GM12878 (cell line): ENCODE data around the gene FRMD3. TPM values are rescaled to one million over a fixed set of nuclear protein-coding genes. Genes with fewer than 3 reads are reported as not detected.
A peak's percentile ranks its signal among the peaks of the same experiment; 100 is the strongest.

ENCODE experiments used
- ATAC-seq: fragments of 200-7000 bp; cut with Tn5 transposase; 3 replicates; pipeline ENCODE4 v1.9.1; 2020; ENCODE audit warnings: mild to moderate bottlenecking, moderate library complexity
- BruUV-seq: library from RNA; stranded (reverse); fragments of 400-500 nt; replicated peaks from 2 replicates; lab custom pipeline; 2021; lab: Mats Ljungman, UMichigan
- CTCF ChIA-PET: fragments of 300-600 bp; sonication (Branson Sonifier 250); formaldehyde crosslinking; extraction: SDS; loops from one replicate; lab custom pipeline; 2021; ENCODE audit warnings: inconsistent platforms; lab: Yijun Ruan, JAX
- POLR2A ChIA-PET: fragments of 350-600 bp; formaldehyde crosslinking; extraction: SDS; loops from one replicate; lab custom pipeline; 2021; ENCODE audit warnings: inconsistent platforms; lab: Charles Lee
- RAD21 ChIA-PET: fragments of 300-600 bp; sonication (Branson Sonifier 250); formaldehyde crosslinking; loops from one replicate; lab custom pipeline; 2023; ENCODE audit warnings: antibody characterized with exemption; ENCODE audit not compliant: unreplicated experiment; lab: Charles Lee
- SMC1A ChIA-PET: fragments of 300-600 bp; sonication (Branson Sonifier 250); formaldehyde crosslinking; loops from one replicate; lab custom pipeline; 2023; ENCODE audit not compliant: unreplicated experiment, uncharacterized antibody; lab: Charles Lee
- DNase-seq: peaks from one replicate; pipeline ENCODE4 v3.0.0-alpha.2; 2011; ENCODE audit warnings: low read depth, low spot score
- FAIRE-seq: peaks from 3 replicates; lab custom pipeline; 2011; peaks lifted over from hg19 to GRCh38; lab: Jason Lieb, UNC
- H2AFZ ChIP-seq: 2 replicates; pipeline ENCODE4 v1.6.0; 2011; ENCODE audit warnings: low read depth, low read length, control low read depth; ENCODE audit not compliant: control insufficient read depth
- H3K27ac ChIP-seq: 2 replicates; pipeline ENCODE4 v1.5.1; 2011; ENCODE audit warnings: control low read depth; ENCODE audit not compliant: control insufficient read depth, insufficient read depth
- H3K27me3 ChIP-seq, 2 experiments: replicated peaks in 1 of 2; 2 replicates each; pipeline versions ENCODE4 v1.6.0 to v1.6.1; 2011; ENCODE audit warnings: low read length in 1 of 2; ENCODE audit not compliant: control insufficient read depth in 2 of 2, insufficient read depth in 2 of 2
- H3K36me3 ChIP-seq, 2 experiments: 2 replicates each; pipeline ENCODE4 v1.5.1; 2011; ENCODE audit warnings: low read length in 1 of 2; ENCODE audit not compliant: control insufficient read depth in 2 of 2, insufficient read depth in 2 of 2
- H3K4me1 ChIP-seq: 2 replicates; pipeline ENCODE4 v1.6.1; 2011; ENCODE audit warnings: mild to moderate bottlenecking, low read length, moderate library complexity, mixed read lengths; ENCODE audit not compliant: control insufficient read depth, insufficient read depth
- H3K4me2 ChIP-seq: 2 replicates; pipeline ENCODE4 v1.6.0; 2011; ENCODE audit warnings: control low read depth; ENCODE audit not compliant: control insufficient read depth, insufficient read depth
- H3K4me3 ChIP-seq: fragments of 200-600 bp; sonication (generic); 2 replicates; pipeline ENCODE4 v1.5.1; 2016
- H3K79me2 ChIP-seq: 2 replicates; pipeline ENCODE4 v1.6.0; 2011; ENCODE audit warnings: low read length; ENCODE audit not compliant: control insufficient read depth, insufficient read depth
- H3K9ac ChIP-seq: 2 replicates; pipeline ENCODE4 v1.8.0; 2011; ENCODE audit warnings: low read length, control low read depth, mixed read lengths; ENCODE audit not compliant: control insufficient read depth, insufficient read depth
- H3K9me3 ChIP-seq: replicated peaks from 3 replicates; pipeline ENCODE4 v1.5.1; 2011; ENCODE audit warnings: mild to moderate bottlenecking, low read length; ENCODE audit not compliant: control insufficient read depth, insufficient read depth
- H4K20me1 ChIP-seq: 2 replicates; pipeline ENCODE4 v1.6.0; 2011; ENCODE audit not compliant: control insufficient read depth, insufficient read depth
- BCL11A ChIP-seq: IDR thresholded peaks from 2 replicates; pipeline ENCODE4 v1.6.1; 2011; ENCODE audit warnings: low read depth, low read length
- CBX5 ChIP-seq: sonication (generic); IDR thresholded peaks from 2 replicates; pipeline ENCODE4 v1.6.1; 2016; ENCODE audit warnings: low read depth, moderate library complexity, mild to moderate bottlenecking, inconsistent platforms
- MEF2A ChIP-seq: IDR thresholded peaks from 2 replicates; pipeline ENCODE4 v1.6.1; 2011; ENCODE audit warnings: low read depth, mild to moderate bottlenecking, low read length, moderate library complexity; ENCODE audit not compliant: insufficient read depth
- NR2C1 ChIP-seq: fragments of 450-650 bp; IDR thresholded peaks from 2 replicates; pipeline ENCODE4 v1.6.1; 2017; ENCODE audit warnings: antibody characterized with exemption, mild to moderate bottlenecking, moderate library complexity
- SMC3 ChIP-seq: IDR thresholded peaks from 2 replicates; pipeline ENCODE4 v1.6.1; 2011; ENCODE audit warnings: low read length, improper control_type of control experiment, borderline replicate concordance
- ZNF274 ChIP-seq: IDR thresholded peaks from one replicate; pipeline ENCODE4 v1.8.0; 2011; ENCODE audit not compliant: insufficient read length, insufficient read depth
- WGBS: methylation state at CpG from one replicate; pipeline ENCODE4 v1.1.6; 2016; ENCODE audit warnings: low lambda C conversion rate; ENCODE audit not compliant: insufficient replicate concordance, insufficient coverage; ENCODE audit errors: missing lambda C conversion rate; 5-methylcytosine and 5-hydroxymethylcytosine counted together
- in situ Hi-C: fragments of 300-500 bp; cut with MboI; formaldehyde crosslinking; loops from 9 replicates; pipeline ENCODE4 v1.14.3; 2018; ENCODE audit warnings: mixed read lengths
- intact Hi-C: fragments of 100-400 bp; cut with micrococcal nuclease; formaldehyde crosslinking; loops from one replicate; pipeline ENCODE4 v1.14.2; 2022; ENCODE audit not compliant: unreplicated experiment
- polyA plus RNA-seq, 11 experiments: library from polyadenylated mRNA; depleted of rRNA in 4 of 11; unstranded in 6 of 11; stranded (reverse) in 5 of 11; fragments of >200 nt; fragmentation: Nextera tagmentation in 4 of 11; fragmentation: Illumina TruSeq in 1 of 11; extraction: Ambion mirVana in 4 of 11; extraction: Trizol in 1 of 11; gene quantifications; 1 replicate in 1 of 11; 2 replicates in 10 of 11; pipeline versions ENCODE4 v1.2.1 to v1.2.3, GENCODE V29; 2011 to 2016; ENCODE audit warnings: inconsistent platforms in 2 of 11, missing spikeins in 2 of 11, low read depth in 1 of 11
- total RNA-seq, 4 experiments: library from RNA; depleted of rRNA in 3 of 4; stranded (reverse); fragments of >200 nt in 3 of 4; fragmentation: Illumina TruSeq in 1 of 4; extraction: Trizol in 1 of 4; gene quantifications; 2 replicates each; pipeline versions ENCODE4 v1.2.1 to v1.2.3, GENCODE V29; 2013 to 2021
- TF ChIP-seq, protein P1 (sequence below): fragments of 450-650 bp; IDR thresholded peaks from 2 replicates; pipeline ENCODE4 v1.6.1; 2017; ENCODE audit warnings: mild to moderate bottlenecking, low read depth, inconsistent platforms; ENCODE audit not compliant: poor library complexity, severe bottlenecking
- TF ChIP-seq, protein P2 (sequence below): fragments of 450-650 bp; IDR thresholded peaks from 2 replicates; pipeline ENCODE4 v1.6.1; 2018; ENCODE audit warnings: borderline replicate concordance, mild to moderate bottlenecking; ENCODE audit not compliant: partially characterized antibody
- TF ChIP-seq, protein P3 (sequence below): IDR thresholded peaks from 2 replicates; pipeline ENCODE4 v1.6.1; 2011; ENCODE audit warnings: low read depth, low read length, improper control_type of control experiment, borderline replicate concordance

Gene FRMD3
- total and polyA plus RNA-seq, 10 of the 15 experiments (the other 5 are each of a cell fraction or from before 2014, with no cell fraction given) = 0.04 to 0.68 (median 0.21) TPM; not detected in 1

DNA sequence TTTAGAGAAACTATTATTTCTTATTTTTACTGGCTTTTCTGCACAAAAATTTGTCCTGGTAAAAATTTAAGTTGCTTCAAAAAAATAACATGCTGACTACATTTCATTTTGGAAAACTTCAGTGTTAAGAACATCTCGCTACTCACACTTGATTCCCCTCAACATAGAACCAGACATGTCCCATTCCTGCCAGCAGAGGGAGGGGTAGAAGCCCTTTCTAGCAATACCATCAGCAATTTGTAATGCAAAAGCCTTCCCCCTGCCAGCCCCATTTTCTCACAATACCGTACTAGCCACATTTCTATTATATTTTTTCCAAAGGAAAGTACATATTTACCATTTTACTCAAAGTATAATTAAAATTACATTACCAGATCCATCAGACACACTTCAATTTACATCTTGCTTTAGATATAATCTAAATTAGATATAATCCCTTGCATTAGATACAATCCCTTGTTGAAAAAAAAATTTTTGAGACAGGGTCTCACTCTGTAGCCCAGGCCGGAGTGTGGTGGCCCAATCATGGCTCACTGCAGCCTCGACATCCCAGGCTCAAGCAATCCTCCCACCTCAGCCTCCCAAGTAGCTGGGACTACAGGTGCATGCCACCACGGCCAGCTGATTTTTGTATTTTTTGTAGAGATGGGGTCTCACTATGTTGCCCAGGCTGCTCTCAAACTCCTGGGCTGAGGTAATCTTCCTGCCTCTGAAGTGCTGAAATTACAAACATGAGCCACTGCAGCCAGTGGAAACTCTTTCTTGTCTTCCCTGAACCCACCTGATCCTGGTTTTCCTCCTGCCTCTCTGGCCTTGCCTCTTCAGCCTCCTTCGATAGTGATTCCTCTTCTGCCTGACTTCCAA is 45.2 kb upstream of the FRMD3 start (continued):
- TF ChIP-seq CBX5 (no peak), SMC3 (peak; percentile 62; the same call in 1 of the 2 replicates), NR2C1 (no peak), MEF2A (no peak)
- TF ChIP-seq, protein P1, sequence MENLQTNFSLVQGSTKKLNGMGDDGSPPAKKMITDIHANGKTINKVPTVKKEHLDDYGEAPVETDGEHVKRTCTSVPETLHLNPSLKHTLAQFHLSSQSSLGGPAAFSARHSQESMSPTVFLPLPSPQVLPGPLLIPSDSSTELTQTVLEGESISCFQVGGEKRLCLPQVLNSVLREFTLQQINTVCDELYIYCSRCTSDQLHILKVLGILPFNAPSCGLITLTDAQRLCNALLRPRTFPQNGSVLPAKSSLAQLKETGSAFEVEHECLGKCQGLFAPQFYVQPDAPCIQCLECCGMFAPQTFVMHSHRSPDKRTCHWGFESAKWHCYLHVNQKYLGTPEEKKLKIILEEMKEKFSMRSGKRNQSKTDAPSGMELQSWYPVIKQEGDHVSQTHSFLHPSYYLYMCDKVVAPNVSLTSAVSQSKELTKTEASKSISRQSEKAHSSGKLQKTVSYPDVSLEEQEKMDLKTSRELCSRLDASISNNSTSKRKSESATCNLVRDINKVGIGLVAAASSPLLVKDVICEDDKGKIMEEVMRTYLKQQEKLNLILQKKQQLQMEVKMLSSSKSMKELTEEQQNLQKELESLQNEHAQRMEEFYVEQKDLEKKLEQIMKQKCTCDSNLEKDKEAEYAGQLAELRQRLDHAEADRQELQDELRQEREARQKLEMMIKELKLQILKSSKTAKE = no peak
- TF ChIP-seq, protein P2, sequence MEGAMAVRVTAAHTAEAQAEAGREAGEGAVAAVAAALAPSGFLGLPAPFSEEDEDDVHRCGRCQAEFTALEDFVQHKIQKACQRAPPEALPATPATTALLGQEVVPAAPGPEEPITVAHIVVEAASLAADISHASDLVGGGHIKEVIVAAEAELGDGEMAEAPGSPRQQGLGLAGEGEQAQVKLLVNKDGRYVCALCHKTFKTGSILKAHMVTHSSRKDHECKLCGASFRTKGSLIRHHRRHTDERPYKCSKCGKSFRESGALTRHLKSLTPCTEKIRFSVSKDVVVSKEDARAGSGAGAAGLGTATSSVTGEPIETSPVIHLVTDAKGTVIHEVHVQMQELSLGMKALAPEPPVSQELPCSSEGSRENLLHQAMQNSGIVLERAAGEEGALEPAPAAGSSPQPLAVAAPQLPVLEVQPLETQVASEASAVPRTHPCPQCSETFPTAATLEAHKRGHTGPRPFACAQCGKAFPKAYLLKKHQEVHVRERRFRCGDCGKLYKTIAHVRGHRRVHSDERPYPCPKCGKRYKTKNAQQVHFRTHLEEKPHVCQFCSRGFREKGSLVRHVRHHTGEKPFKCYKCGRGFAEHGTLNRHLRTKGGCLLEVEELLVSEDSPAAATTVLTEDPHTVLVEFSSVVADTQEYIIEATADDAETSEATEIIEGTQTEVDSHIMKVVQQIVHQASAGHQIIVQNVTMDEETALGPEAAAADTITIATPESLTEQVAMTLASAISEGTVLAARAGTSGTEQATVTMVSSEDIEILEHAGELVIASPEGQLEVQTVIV = no peak
- TF ChIP-seq, all 136 proteins: peak for 3

DNA sequence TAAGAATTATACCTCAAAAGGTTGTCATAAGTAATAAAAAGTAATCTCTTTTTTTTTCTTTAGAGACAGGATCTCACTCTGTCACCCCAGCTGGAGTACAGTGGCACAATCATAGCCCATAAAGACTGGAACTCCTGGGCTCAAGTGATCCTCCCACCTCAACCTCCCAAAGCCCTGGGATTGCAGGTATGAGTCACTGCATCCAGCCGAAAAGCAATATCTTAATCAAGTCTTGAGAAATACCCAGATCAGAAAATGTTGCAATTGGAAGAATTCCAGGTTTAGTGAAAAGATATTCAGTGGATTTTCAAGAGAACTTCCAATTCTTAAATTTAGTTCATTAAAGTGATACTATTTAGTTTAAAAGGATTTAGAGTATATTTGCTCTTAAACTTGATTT is 43.8 kb upstream of the FRMD3 start:
- no peaks in the 10 kb centered on the region; the same call in 2 of the 3 replicates for H3K9me3 ChIP-seq
- in situ Hi-C loops (no loop called here), intact Hi-C loops (no loop called here)
- no peaks in the 10 kb centered on the region for H3K27me3 ChIP-seq
- no peak overlapping the region for H3K4me2 ChIP-seq
- H2AFZ ChIP-seq = no peak overlapping the region
- TF ChIP-seq, protein P3, sequence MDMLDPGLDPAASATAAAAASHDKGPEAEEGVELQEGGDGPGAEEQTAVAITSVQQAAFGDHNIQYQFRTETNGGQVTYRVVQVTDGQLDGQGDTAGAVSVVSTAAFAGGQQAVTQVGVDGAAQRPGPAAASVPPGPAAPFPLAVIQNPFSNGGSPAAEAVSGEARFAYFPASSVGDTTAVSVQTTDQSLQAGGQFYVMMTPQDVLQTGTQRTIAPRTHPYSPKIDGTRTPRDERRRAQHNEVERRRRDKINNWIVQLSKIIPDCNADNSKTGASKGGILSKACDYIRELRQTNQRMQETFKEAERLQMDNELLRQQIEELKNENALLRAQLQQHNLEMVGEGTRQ = no peak
- no peak for TF ChIP-seq ZNF274
- TF ChIP-seq BCL11A = no peak
- H3K4me3 ChIP-seq = no peak overlapping the region
- WGBS = 0% methylated on average over 1 of the region's 1 CpG
- no peaks in the 10 kb centered on the region for H3K79me2 ChIP-seq
- DNase-seq (no peak), ATAC-seq (no peak), FAIRE-seq (no peak)
- ChIA-PET RAD21 (no interaction called here), CTCF (no interaction called here), SMC1A (no interaction called here), POLR2A (no interaction called here)
- no peaks in the 10 kb centered on the region for H4K20me1 ChIP-seq
- no peak overlapping the region for H3K9ac ChIP-seq
- no peaks in the 10 kb centered on the region for H3K4me1 ChIP-seq
- no peak overlapping the region for H3K27ac ChIP-seq
- H3K36me3 ChIP-seq = no peaks in the 10 kb centered on the region
- BruUV-seq = no TSS peak
